Kidney (tissue), 22 donors: Measurements from ENCODE around the gene PTN. TPM values are rescaled to one million over a fixed set of nuclear protein-coding genes. Genes with fewer than 3 reads are reported as not detected.

Experiments used
- DNase-seq, 5 donors: peaks; one replicate each; pipeline ENCODE4 v3.0.0-alpha.2; 2013 to 2020
- FAIRE-seq: peaks from 2 replicates; lab custom pipeline; 2012; peaks lifted over from hg19 to GRCh38; lab: Jason Lieb, UNC
- H3K27ac ChIP-seq, 2 donors: one replicate each; pipeline ENCODE4 v1.7.0; 2013; ENCODE audit warnings: low read depth in 2 of 2, low read length in 2 of 2, inconsistent platforms in 1 of 2
- H3K27me3 ChIP-seq: one replicate; pipeline ENCODE4 v1.7.1; 2013; ENCODE audit warnings: low read length, inconsistent platforms; ENCODE audit not compliant: control insufficient read depth, insufficient read depth
- H3K36me3 ChIP-seq, 3 donors: one replicate each; pipeline versions ENCODE4 v1.7.0 to v1.7.1; 2013; ENCODE audit warnings: low read length in 3 of 3, control low read depth in 1 of 3, inconsistent platforms in 1 of 3; ENCODE audit not compliant: insufficient read depth in 3 of 3, control insufficient read depth in 2 of 3
- H3K4me1 ChIP-seq, 3 donors: one replicate each; pipeline versions ENCODE4 v1.7.0 to v1.7.1; 2013; ENCODE audit warnings: low read length in 3 of 3, inconsistent platforms in 1 of 3, low read depth in 1 of 3; ENCODE audit not compliant: control insufficient read depth in 2 of 3, insufficient read depth in 2 of 3
- H3K4me3 ChIP-seq, 3 donors: one replicate each; pipeline versions ENCODE4 v1.7.0 to v1.8.1; 2013; ENCODE audit warnings: low read length in 3 of 3, control low read depth in 1 of 3, inconsistent platforms in 1 of 3
- H3K9ac ChIP-seq, 3 donors: one replicate each; pipeline versions ENCODE4 v1.7.0 to v1.7.1; 2013; ENCODE audit warnings: low read length in 3 of 3, control low read depth in 1 of 3, inconsistent platforms in 1 of 3
- H3K9me3 ChIP-seq, 3 donors: one replicate each; pipeline versions ENCODE4 v1.7.0 to v1.7.1; 2013; ENCODE audit warnings: low read length in 3 of 3, control low read depth in 1 of 3, inconsistent platforms in 1 of 3; ENCODE audit not compliant: control insufficient read depth in 2 of 3, insufficient read depth in 1 of 3
- intact Hi-C: fragments of 100-400 bp; cut with DNase I; formaldehyde crosslinking; loops from one replicate; pipeline ENCODE4 v1.11.1; 2022
- long read RNA-seq, 10 donors: library from polyadenylated mRNA in 1 of 10; unstranded in 1 of 10; transcript quantifications; one replicate each; pipeline ENCODE4 v2.0.0 and lab custom pipeline, GENCODE V29; 2021 to 2026
- polyA plus RNA-seq: library from polyadenylated mRNA; stranded (reverse); fragments of 350-450 nt; fragmentation: Illumina TruSeq; extraction: RNeasy Lipid Tissue Mini Kit (QIAGEN cat#74804); gene quantifications from one replicate; pipeline ENCODE4 v1.2.3, GENCODE V29; 2014; ENCODE audit warnings: low read depth, low replicate concordance; ENCODE audit not compliant: insufficient read depth
- total RNA-seq: library from RNA; stranded (reverse); fragmentation: NEBNext Ultra II Directional; extraction: Animal tissue kit (Norgen Biotek cat#: 25700); gene quantifications from one replicate; pipeline ENCODE4 v1.2.1, GENCODE V29; 2021
- TF ChIP-seq, protein P1 (sequence below): IDR thresholded peaks from 3 replicates; pipeline ENCODE4 v1.5.1; 2012; ENCODE audit warnings: mild to moderate bottlenecking, moderate library complexity, borderline replicate concordance; ENCODE audit not compliant: insufficient read depth; ENCODE audit errors: extremely low read depth
- donor health status: control.
- donor health status: control.
- donor health status: control.
- donor health status: control.
- donor health status: control.
- donor health status: DM: yes; HTN: yes; CAD: no.
- donor health status: Normal renal cell carcinoma (clear cell type).

The PTN gene
- total RNA-seq = 12.0 TPM
- polyA plus RNA-seq = 17.2 TPM
- long read RNA-seq, donor 1, transcript PTN-201 (5 exons, 1,614 nt) = major isoform, 35 of 130 reads
- long read RNA-seq, donor 1, partial matches to known transcripts = 90 of 130 reads
- long read RNA-seq, donor 1, other reads (novel, unspliced or antisense) = 5 of 130 reads
- long read RNA-seq, donor 2, transcript PTN-201 (5 exons, 1,614 nt) = major isoform, 39 of 111 reads
- long read RNA-seq, donor 2, partial matches to known transcripts = 66 of 111 reads
- long read RNA-seq, donor 2, other reads (novel, unspliced or antisense) = 6 of 111 reads
- long read RNA-seq, donor 3, transcript PTN-201 (5 exons, 1,614 nt) = major isoform, 46 of 99 reads
- long read RNA-seq, donor 3, partial matches to known transcripts = 46 of 99 reads
- long read RNA-seq, donor 3, other reads (novel, unspliced or antisense) = 7 of 99 reads
- long read RNA-seq, donor 4, transcript PTN-201 (5 exons, 1,614 nt) = major isoform, 39 of 44 reads
- long read RNA-seq, donor 4, partial matches to known transcripts = 5 of 44 reads
- long read RNA-seq, donor 4, other reads (novel, unspliced or antisense) = 0 of 44 reads
- long read RNA-seq, donor 5, transcript PTN-201 (5 exons, 1,614 nt) = major isoform, 5 of 5 reads
- long read RNA-seq, donor 5, partial matches to known transcripts = 0 of 5 reads
- long read RNA-seq, donor 5, other reads (novel, unspliced or antisense) = 0 of 5 reads
- long read RNA-seq, donor 6, transcript PTN-201 (5 exons, 1,614 nt) = major isoform, 105 of 248 reads
- long read RNA-seq, donor 6, partial matches to known transcripts = 129 of 248 reads
- long read RNA-seq, donor 6, other reads (novel, unspliced or antisense) = 13 of 248 reads
- long read RNA-seq, donor 7, partial matches to known transcripts = 1 of 6 reads
- long read RNA-seq, donor 7, other reads (novel, unspliced or antisense) = 1 of 6 reads
- long read RNA-seq, donor 8, transcript PTN-201 (5 exons, 1,614 nt) = major isoform, 56 of 167 reads
- long read RNA-seq, donor 8, partial matches to known transcripts = 111 of 167 reads
- long read RNA-seq, donor 8, other reads (novel, unspliced or antisense) = 0 of 167 reads
- long read RNA-seq, donor 9, transcript PTN-201 (5 exons, 1,614 nt) = major isoform, 24 of 88 reads
- long read RNA-seq, donor 9, partial matches to known transcripts = 64 of 88 reads
- long read RNA-seq, donor 9, other reads (novel, unspliced or antisense) = 0 of 88 reads
- long read RNA-seq, donor 10, transcript PTN-201 (5 exons, 1,614 nt) = major isoform, 39 of 123 reads
- long read RNA-seq, donor 10, partial matches to known transcripts = 84 of 123 reads
- long read RNA-seq, donor 10, other reads (novel, unspliced or antisense) = 0 of 123 reads

DNA sequence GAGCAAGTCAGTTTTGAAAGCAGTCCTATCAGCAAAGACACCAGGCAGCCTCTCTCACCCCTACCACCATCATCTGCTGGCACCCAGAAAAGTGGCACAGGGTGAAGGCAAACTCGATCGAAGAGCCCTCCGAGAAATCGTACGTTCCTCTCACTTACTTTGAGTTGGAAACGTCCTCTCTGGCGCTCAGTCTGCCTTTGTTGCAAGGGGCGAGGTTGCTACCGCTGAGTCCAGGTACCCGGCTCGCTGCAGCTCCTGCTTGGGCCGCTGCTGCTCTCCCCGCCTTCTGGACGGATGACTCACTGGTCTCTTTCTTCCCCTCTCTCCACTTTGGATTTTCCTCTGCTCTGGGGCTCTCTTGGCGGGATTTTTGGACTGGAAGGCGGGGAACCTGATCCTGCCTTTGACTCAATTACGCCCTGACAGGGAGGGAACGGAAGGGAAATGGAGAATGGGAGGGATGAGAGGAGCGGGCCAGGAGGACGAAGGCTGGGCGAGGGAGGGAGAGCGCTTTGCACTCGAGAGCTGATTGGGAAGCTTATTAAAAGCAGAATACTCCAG, at the start of gene PTN:
PTN (minus strand) TSS at position 453 of the 561 bp plus-strand sequence. CDS start 88,760 bp downstream, outside the sequence.
- Histone ChIP-seq H3K36me3 (no peaks in the 10 kb centered on the region), H3K27me3 (no peaks in the 10 kb centered on the region), H3K4me3 (peak within 1 kb of the TSS; percentile 65 to 78 (median 66)), H3K27ac (no peak within 1 kb of the TSS), H3K9me3 (no peaks in the 10 kb centered on the region), H3K4me1 (peaks cover 0 to 3% (median 0%) of the 10 kb centered on the region in 3 donors), H3K9ac (peak within 1 kb of the TSS in 2 of 3 donors; percentile 25 to 73)
- intact Hi-C loops = no loop called here
- FAIRE-seq (no peak), DNase-seq (peak; percentile 65 to 91 (median 74))
- TF ChIP-seq, protein P1, sequence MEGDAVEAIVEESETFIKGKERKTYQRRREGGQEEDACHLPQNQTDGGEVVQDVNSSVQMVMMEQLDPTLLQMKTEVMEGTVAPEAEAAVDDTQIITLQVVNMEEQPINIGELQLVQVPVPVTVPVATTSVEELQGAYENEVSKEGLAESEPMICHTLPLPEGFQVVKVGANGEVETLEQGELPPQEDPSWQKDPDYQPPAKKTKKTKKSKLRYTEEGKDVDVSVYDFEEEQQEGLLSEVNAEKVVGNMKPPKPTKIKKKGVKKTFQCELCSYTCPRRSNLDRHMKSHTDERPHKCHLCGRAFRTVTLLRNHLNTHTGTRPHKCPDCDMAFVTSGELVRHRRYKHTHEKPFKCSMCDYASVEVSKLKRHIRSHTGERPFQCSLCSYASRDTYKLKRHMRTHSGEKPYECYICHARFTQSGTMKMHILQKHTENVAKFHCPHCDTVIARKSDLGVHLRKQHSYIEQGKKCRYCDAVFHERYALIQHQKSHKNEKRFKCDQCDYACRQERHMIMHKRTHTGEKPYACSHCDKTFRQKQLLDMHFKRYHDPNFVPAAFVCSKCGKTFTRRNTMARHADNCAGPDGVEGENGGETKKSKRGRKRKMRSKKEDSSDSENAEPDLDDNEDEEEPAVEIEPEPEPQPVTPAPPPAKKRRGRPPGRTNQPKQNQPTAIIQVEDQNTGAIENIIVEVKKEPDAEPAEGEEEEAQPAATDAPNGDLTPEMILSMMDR = no peak

DNA sequence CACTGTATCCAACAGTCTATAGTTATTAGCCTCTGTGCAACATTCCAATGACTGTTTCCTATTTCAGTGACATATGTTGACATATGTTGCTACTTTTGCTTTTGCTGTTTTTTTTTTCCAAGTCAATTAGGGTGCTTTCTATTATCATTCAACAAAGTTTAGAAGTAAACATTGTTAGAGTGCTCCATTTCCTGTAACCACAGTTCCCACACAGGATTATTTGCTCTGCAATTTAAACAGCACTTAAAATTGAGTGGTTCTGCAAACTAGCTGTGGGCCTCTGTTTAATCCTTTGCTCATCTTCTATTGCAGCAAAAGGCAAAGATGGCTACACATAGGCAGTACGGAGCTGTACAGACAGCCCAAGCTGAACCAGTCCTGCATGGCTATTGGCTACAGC, 46.5 kb upstream of the PTN start:
- no peak for FAIRE-seq
- TF ChIP-seq, protein P1 = no peak
- H3K36me3 ChIP-seq = no peaks in the 10 kb centered on the region
- H3K27ac ChIP-seq = no peak overlapping the region
- DNase-seq = no peak
- H3K9me3 ChIP-seq = no peaks in the 10 kb centered on the region
- H3K4me3 ChIP-seq = no peak overlapping the region
- no peaks in the 10 kb centered on the region for H3K4me1 ChIP-seq
- no peaks in the 10 kb centered on the region for H3K27me3 ChIP-seq
- intact Hi-C loops = no loop called here
- no peak overlapping the region for H3K9ac ChIP-seq

DNA sequence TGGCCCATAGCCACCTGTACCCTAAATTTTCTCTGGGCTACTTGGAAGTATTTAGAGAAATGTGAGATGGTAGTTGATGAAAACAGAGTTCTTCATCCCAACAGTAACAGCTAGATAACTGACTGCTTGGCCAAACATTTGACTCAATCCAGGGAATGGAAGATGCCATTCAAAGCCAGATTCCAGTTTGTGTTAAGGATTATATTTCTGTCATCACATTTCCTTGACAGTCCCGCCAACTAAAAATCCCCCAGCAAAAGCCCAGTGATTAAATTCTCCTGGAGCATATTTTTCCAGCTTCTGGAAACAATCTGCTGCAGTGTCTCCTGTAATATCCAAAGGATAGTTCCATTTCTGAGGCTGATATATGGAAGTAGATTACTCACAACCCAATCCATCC, 45.4 kb upstream of the PTN start:
- Histone ChIP-seq H3K4me1 (no peaks in the 10 kb centered on the region), H3K9me3 (no peaks in the 10 kb centered on the region), H3K27me3 (no peaks in the 10 kb centered on the region), H3K4me3 (no peak overlapping the region), H3K27ac (no peak overlapping the region), H3K9ac (no peak overlapping the region), H3K36me3 (no peaks in the 10 kb centered on the region)
- DNase-seq (no peak), FAIRE-seq (no peak)
- TF ChIP-seq, protein P1 = no peak
- intact Hi-C loops = no loop called here
